Smooth muscle cell of the brain vasculature (primary cell): Measurements from ENCODE around the gene TOR4A.

Experiments used
- DNase-seq: peaks from one replicate; pipeline ENCODE4 v3.0.0-alpha.2; 2012; ENCODE audit warnings: low read depth, low spot score

TOR4A gene

GRCh38 chr9:137271696-137272076 is 5.8 kb upstream of the TOR4A start:
- DNase-seq, result no peak

DNA sequence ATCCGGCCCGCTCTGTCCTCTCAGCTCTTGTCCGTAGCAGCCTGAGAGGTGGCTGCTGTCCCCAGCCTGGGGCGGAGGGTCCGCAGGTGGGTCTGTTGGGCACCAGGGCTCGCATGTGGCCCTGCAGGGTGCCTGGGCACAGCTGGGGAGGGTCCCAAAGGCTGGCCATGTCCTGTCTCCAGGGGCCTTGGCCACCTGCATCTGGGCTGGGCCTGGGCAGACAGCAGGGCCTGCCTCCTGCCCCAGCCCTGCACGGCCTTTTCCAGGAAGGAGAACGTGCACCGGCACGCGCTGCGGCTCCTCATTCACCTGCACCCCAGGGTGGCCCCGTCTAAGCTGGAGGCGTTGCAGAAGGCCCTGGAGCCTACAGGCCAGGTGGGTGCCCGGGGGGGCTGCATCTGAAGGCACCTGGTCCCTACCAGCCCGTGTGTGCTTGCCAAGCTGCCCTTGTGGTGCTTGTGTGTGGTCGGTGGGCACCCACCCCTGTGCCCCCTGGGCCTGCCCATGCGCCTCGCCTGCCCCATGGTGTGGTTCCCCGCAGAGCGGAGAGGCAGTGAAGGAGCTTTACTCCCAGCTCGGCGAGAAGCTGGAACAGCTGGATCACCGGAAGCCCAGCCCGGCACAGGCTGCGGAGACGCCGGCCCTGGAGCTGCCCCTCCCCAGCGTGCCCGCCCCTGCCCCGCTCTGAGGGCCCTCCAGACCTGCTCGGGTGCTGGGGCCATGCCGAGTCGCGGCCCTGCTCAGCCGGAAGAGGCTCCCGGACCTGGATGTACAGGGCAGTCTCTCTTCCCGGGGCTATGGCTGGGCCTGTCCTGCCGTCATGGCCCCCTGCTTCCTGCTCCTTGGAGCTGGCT is 5.1 kb upstream of the TOR4A start:
- no peak for DNase-seq

GRCh38 chr9:137273095-137273490 is 4.4 kb upstream of the TOR4A start:
- DNase-seq, result no peak

DNA sequence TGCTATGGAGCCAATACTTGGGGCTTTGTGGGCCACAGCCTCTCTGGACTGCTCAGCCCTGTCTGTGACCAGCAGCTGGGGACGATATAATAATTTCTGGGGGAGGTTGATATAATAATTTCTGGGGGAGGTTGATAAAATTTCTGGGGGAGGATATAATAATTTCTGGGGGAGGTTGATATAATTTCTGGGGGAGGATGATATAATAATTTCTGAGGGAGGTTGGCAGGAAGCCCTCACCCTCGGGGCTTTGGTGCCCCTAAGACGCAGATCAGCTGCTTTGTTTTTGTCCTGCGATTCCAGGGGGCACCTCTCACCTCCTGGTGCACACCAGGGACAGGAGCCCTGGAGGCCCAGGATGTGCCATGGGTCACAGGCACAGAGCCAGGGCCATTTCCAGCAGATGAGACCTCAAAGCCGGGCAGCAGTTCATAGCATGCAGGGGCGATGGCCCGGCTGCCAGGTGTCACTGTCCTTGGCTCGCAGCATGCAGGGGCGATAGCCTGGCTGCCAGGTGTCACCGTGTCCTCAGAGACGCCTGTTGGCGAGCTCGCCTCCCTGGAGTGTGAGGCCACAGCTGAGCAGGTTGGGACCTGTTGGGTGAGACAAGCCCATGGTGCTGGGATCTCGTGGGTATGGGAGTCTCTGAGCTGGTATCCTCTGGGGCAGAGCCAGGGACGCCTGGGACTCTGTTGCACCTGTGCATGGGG is 3.8 kb upstream of the TOR4A start:
- DNase-seq, result no peak

- DNase-seq, result no peak
Measured at GRCh38 chr9:137275203-137275587, 2.3 kb upstream of the TOR4A start.

- no peak for DNase-seq
Measured at GRCh38 chr9:137275588-137276472, 1.7 kb upstream of the TOR4A start.

DNA sequence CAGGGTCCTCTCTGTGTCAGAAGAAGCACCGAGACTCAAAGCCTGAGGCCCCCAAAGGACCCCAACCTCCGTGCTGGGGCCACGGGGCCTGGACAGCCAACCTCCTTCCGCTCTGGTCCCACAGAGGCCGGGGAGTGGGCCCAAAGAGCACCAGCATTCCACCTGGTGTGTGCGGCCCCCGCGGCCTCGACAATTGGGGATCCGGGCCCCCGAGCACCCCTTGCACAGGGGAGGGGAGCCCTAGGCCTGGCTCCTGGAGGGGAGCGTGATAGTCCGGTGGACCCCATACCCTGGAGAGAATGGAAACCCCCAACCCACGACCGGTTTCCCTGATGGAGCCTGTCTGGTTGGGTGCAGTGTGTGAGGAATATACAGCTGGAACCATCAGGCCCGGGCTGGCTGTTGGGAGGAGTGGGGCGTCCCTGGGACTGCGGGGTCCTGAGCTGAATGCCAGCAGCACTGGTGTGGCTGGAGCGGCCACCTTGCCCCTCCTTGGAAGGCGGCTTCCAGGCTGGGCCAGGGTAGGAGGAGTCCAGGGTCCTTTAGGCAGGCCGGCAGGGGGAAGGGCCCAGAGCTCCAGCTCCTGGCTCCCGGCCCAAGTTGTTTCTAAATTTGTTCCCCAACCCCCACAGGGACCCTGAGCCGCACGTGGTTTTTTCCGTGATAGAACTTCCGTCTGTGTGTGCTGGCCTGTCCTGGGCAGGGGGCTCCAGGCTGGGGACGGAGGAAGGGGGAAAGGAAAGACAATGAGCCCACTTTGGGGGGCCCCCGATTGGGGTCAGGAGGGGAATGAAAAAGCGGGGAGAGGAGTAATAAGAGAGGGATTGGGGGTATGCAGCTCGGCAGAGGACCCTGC is 825 bp upstream of the TOR4A start:
- no peak for DNase-seq

- no peak for DNase-seq
Measured at GRCh38 chr9:137278061-137278701, 655 bp downstream of the TOR4A start.

DNA sequence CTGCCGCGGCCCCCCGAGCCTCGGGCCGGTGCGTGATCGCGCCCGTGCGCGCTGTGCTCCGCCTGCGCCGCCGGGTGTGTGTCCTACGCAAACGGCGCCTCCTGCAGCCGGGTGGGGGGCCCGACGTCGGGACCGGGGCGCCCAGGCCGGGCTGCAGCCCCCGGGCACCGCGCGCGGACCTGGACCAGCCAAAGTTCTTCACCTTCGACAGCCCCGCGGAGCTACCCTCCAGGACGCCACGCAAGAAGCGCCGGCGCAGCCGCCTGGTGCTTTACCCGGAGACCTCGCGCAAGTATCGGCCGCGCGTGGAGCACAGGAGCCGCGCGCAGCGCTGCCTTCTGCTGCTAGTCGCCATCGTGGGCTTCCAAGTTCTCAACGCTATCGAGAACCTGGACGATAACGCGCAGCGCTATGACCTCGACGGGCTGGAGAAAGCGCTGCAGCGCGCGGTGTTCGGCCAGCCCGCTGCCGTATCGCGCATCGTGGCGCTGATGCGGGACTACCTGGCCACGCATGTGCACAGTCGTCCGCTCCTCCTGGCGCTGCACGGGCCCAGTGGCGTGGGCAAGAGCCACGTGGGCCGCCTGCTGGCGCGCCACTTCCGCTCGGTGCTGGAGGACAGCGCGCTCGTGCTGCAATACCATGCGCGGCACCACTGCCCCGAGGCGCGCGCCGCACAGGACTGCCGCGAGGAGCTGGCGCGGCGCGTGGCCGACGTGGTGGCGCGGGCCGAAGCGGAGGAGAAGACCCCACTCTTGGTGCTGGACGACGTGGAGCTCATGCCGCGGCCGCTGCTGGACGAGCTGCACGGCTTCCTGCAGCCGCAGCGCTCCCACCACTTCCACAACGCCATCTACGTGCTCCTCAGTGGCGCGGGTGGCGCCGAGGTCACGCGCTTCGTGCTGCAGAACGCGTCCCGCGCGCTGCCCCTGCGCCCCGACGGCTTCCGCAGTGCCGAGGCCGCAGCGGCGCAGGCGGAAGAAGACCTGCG is 1.5 kb downstream of the TOR4A start:
- DNase-seq, result no peak

GRCh38 chr9:137279741-137280473 is 2.4 kb downstream of the TOR4A start:
- no peak for DNase-seq

DNA sequence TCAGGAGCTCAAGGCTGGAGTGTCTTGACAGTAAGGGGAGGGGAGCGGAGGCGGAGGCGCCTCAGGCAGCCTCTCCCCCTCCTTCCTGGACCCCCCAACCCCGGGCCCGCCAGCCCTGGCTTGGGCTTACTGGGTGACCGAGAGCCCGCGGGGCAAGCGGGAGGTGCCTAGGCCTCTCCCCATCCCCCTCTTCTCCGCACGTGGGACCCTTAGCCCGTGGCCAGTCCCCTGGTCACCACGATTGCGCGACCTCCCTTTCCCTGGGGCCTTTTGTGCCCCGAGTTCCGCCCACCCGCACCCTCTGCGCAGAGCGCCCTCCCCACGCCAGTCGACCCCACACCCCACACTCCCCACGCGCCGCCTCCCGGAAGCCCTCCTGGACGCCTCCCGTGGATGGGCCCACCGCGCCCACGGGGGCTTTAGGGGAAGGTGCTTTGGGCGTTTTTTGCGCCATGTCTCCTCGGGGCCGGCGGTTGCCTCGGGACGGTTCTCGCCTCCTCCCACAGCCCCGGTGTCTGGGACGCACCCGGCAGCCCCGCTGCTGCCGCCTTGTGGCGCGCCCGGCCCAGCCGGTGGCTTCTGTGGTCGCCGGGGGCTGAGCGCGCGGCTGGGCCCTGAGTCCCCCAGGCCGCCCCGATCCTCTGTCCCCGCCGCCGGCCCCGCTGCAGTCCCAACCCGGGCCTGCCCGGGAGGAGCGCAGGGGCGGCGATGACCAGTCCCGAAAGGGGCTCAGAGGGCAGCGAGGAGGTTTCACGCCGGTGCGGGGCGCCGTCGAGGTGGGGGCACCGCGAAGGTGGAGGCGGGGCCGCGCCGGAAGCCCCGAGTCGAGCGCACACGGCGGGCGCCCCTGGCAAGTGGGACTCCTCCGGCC is 3.2 kb downstream of the TOR4A start:
- DNase-seq, result no peak

DNA sequence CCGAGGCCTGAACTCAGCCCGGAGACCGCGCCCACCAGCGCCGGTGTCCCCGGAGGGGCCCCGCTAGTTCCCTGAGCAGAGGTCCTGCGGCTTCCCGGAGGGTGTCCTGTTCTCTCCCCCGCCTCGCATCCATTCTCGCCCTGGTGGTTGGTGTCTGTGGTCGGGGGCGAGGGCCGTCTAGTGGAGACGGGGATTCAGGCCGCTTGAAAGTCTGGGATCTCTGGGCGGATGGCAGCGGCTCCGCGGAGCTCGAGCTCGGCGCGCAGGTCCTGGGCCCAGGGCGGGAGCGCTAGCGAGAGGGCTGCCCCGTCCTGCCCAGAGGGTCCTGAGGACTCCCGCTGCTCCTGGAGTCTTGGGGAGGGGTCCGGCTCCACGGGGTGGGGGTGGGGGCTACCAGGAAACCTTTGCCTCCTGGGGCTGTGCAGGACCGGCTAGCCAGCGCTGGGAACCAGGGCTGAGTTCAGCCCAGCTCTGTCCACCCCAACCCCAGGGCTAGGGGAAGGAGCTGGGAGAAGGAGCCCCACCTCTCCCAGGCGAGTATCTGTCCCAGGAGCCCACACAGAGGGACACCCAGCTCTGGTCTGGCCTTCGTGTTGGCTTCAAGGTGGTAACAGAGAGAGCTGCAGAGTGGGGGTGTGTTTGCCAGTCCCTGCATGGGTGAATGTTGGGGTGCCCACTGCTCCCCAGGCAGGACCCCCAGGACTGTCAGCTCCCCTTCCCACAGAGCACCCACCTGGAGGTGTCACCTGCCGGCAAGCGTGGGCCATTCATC is 4.0 kb downstream of the TOR4A start:
- no peak for DNase-seq

GRCh38 chr9:137286975-137287383 is 9.5 kb downstream of the TOR4A start:
- DNase-seq, result no peak

DNA sequence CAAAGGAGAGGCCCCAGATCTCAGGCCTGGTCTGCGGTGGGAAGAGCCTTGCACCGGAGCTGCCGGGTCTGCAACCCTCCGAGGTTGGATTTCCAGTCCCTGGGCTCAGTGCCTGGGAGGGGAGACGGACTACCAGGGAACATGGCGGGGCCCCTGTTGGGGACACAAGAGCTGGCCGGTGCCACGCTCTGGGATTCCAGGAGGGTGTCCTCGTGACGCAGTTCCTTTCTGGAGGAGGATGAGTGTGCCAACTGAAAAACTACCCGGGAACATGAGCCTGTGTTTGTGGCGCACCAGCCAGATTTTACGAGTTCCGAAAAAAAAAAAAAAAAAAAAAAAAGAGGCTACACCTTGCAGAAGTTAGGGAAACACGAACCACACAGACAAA is 15.6 kb downstream of the TOR4A start:
- no peak for DNase-seq

DNA sequence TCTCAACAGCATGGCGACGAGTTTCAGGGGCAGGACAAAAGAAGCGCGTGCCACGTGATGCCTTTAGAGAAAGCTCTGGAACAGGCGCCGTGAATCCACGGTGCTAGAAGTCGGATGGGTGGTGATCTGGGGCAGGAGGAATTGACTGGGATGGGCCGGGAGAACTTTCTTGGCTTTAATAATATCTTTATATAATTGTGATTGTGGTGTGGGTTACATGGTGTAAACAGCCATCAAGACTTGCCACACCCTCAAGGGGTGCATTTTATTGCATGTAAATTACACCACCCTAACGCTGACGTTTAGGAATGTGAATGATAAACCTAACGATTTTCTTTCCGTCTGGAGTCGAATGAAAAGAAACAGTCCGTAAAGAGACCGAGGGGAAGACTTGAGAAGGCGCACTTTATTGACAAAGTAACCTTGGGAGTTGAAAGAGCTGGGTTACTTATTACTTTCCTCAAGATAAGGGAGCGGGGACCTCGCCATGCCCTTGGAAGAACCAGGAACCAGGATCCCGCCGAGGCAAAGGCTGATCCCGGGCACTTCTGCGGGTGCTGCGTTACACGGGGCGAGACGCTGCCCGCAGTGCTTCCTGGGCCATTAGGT is 16.1 kb downstream of the TOR4A start:
- DNase-seq, result no peak

DNA sequence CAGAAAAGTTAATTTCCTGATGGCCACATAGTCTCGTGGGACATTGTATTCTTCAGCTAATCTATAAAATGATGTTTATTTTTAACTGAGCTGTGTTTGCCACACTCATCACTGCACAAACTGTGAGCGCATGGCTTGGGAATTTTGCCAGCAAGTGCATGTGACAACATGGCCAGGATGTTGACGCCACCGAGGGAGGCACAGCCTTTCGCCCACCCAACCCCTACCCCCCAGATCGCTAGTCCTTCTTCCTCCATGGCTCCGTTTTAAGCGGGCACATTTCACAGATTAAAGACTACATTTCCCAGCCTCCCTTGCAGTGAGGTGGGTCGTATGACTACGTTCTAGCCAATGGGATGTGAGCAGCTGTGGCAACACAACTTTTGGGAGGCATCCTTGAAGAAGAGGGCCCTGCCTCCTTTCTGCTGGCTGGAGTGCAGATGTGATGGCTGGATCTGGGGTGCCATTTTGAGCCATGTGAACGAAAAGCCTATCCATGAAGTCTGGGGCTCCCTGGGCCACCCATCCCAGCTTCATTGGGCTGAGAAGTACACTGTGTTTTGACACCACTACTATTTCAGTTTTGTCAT is 16.7 kb downstream of the TOR4A start:
- DNase-seq, result no peak
